ENCODE data around the gene GUCY1B1.

DNA sequence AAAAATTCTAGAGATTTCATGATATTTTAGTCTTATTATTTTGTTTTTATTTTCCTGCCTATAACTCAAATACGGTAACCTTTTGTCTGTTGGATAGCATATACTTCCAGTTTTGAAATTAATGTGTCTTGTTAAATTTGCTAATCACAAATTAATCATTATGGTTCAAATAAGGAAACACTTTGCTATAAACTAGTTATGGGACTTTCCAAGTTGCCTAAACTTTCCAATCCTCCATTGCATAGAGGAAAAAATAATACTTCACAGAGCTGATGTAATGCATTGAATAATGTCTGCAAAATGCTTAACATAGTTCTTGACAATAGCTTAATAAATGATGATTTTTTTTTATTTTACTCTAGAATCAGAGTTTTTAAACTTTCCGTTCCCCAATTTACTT, 4.7 kb downstream of the GUCY1B1 start:
- TF ChIP-seq, protein P1, sequence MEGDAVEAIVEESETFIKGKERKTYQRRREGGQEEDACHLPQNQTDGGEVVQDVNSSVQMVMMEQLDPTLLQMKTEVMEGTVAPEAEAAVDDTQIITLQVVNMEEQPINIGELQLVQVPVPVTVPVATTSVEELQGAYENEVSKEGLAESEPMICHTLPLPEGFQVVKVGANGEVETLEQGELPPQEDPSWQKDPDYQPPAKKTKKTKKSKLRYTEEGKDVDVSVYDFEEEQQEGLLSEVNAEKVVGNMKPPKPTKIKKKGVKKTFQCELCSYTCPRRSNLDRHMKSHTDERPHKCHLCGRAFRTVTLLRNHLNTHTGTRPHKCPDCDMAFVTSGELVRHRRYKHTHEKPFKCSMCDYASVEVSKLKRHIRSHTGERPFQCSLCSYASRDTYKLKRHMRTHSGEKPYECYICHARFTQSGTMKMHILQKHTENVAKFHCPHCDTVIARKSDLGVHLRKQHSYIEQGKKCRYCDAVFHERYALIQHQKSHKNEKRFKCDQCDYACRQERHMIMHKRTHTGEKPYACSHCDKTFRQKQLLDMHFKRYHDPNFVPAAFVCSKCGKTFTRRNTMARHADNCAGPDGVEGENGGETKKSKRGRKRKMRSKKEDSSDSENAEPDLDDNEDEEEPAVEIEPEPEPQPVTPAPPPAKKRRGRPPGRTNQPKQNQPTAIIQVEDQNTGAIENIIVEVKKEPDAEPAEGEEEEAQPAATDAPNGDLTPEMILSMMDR (IDR thresholded peaks at IDR 0.05; ENCODE audit: poor library complexity, severe bottlenecking), result no peak
- no peak for TF ChIP-seq MXI1 (conservative IDR thresholded peaks at IDR 0.05; ENCODE audit: poor library complexity, severe bottlenecking)
- TF ChIP-seq, protein P2, sequence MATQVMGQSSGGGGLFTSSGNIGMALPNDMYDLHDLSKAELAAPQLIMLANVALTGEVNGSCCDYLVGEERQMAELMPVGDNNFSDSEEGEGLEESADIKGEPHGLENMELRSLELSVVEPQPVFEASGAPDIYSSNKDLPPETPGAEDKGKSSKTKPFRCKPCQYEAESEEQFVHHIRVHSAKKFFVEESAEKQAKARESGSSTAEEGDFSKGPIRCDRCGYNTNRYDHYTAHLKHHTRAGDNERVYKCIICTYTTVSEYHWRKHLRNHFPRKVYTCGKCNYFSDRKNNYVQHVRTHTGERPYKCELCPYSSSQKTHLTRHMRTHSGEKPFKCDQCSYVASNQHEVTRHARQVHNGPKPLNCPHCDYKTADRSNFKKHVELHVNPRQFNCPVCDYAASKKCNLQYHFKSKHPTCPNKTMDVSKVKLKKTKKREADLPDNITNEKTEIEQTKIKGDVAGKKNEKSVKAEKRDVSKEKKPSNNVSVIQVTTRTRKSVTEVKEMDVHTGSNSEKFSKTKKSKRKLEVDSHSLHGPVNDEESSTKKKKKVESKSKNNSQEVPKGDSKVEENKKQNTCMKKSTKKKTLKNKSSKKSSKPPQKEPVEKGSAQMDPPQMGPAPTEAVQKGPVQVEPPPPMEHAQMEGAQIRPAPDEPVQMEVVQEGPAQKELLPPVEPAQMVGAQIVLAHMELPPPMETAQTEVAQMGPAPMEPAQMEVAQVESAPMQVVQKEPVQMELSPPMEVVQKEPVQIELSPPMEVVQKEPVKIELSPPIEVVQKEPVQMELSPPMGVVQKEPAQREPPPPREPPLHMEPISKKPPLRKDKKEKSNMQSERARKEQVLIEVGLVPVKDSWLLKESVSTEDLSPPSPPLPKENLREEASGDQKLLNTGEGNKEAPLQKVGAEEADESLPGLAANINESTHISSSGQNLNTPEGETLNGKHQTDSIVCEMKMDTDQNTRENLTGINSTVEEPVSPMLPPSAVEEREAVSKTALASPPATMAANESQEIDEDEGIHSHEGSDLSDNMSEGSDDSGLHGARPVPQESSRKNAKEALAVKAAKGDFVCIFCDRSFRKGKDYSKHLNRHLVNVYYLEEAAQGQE (IDR thresholded peaks at IDR 0.05; ENCODE audit: borderline replicate concordance), result no peak
